A549 treated with AZD9567 at 1 μM for 4 hours (cell line): ENCODE measurements around the gene NOM1. TPM values are rescaled to one million over a fixed set of nuclear protein-coding genes. Genes with fewer than 3 reads are reported as not detected.

Experiments
- total RNA-seq: library from RNA; stranded (reverse); fragments of 200-300 nt; extraction: Qiagen RNA extraction; gene quantifications from 5 replicates; pipeline ENCODE4 v1.2.3, GENCODE V29; 2022; ENCODE audit not compliant: insufficient read depth

NOM1 gene, protein sequence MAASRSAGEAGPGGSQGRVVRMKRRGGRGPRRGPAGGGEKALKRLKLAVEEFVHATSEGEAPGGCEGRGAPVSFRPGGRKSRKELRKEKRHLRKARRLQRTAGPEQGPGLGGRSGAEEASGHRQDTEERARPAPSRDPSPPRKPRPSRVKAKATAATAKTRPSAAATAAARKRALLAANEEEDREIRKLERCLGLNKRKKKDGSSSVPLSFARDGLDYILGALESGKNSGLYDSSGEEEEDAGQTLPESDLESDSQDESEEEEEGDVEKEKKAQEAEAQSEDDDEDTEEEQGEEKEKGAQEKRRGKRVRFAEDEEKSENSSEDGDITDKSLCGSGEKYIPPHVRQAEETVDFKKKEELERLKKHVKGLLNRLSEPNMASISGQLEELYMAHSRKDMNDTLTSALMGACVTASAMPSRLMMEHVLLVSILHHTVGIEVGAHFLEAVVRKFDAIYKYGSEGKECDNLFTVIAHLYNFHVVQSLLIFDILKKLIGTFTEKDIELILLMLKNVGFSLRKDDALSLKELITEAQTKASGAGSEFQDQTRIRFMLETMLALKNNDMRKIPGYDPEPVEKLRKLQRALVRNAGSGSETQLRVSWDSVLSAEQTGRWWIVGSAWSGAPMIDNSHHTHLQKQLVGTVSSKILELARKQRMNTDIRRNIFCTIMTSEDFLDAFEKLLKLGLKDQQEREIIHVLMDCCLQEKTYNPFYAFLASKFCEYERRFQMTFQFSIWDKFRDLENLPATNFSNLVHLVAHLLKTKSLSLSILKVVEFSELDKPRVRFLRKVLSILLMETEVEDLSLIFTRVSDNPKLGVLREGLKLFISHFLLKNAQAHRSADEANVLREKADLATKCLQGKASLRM
- total RNA-seq: 17.5 to 22.3 TPM (median 21.7 TPM) in 5 replicates

GRCh38 chr7:156949541-156950380 lies at the start of gene NOM1:
TSS of gene NOM1 (plus strand) at chr7:156949712. CDS start at chr7:156949738, 26 bp downstream.

DNA sequence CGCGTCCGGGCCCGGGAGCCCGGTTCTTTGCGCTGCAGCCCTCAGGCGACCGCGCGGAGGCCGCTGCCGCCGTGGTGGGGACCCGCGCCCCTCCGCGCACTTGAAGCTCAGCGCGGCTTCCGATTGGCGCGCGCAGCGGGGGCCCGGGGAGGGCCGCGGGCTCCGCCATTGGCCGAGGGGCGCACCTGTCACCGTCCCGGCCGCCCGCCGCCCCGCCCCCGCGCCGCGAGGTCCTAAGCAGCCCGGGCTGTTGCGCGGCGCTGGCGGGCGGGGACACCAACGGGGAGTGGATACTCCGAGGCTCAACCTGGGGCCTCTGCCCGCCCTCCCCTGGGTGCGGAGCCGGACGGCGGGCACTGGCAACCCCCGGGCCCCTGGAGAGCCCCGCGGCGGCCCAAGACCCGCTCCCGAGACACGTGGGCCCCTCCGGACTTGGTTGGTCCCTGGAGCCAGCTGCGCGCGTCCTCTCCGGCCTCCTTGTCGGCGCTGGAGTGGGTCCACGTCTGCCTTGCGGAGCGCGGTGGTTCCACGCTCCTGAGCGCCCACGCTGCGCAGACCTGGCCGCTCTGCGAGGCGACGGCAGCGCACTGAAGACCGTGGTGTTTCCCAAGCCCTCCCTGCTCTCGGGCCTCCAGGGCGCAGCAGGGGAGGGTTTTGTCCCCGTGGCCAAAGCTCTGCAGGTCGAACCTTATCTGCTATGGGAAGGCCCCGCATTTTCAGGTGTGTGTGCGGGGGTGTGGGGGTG lies 61.2 kb downstream of the NOM1 start, which contains the start of gene MNX1:
Gene MNX1, minus strand, starts transcription at position 76 of the 745 bp plus-strand sequence. CDS start 313 bp downstream, outside the sequence.

Other genes starting within 250 kb of the NOM1 start
- 28.5 to 35.6 TPM (median 33.5 TPM) in 5 replicates for gene LMBR1, start 56.5 kb upstream of the NOM1 start, total RNA-seq
- gene MNX1, start 61.0 kb downstream of the NOM1 start, total RNA-seq: 2.8 to 6.9 TPM (median 5.6 TPM) in 5 replicates
- 59.1 to 70.4 TPM (median 69.3 TPM) in 5 replicates for gene UBE3C, start 189.2 kb downstream of the NOM1 start, total RNA-seq